ENCODE data around the gene MED15.

GRCh38 chr22:20465759-20466077 lies 41.7 kb upstream of the MED15 start:
- TF ChIP-seq TAF1 (IDR thresholded peaks at IDR 0.05; ENCODE audit: low read depth, low read length) (no peak), POLR2AphosphoS5 (IDR thresholded peaks at IDR 0.05; ENCODE audit: low read depth, low read length) (no peak), POLR2A (IDR thresholded peaks at IDR 0.05; ENCODE audit: low read depth, low read length) (no peak), SPI1 (IDR thresholded peaks at IDR 0.05; ENCODE audit: low read depth, low read length) (no peak), PAX5 (IDR thresholded peaks at IDR 0.05; ENCODE audit: insufficient read depth, low read length, severe bottlenecking) (no peak), POU2F2 (IDR thresholded peaks at IDR 0.05; ENCODE audit: low read depth, low read length) (no peak)
